Measurements from ENCODE around the gene KLRK1.
"Not testable (repeated sequence)": the region's sequence is repeated elsewhere in the genome, so short reads cannot be mapped to it uniquely, and the experiment has no call there.

Gene KLRK1

GRCh38 chr12:10388624-10389413 is 1.0 kb downstream of the KLRK1 start:
- no peak for DNase-seq (ENCODE audit: low spot score)

- DNase-seq (ENCODE audit: low spot score): not testable (repeated sequence)
Observed at GRCh38 chr12:10387498-10387897, 2.3 kb downstream of the KLRK1 start.

GRCh38 chr12:10386857-10387256 is 3.0 kb downstream of the KLRK1 start:
- DNase-seq (ENCODE audit: low spot score): no peak

GRCh38 chr12:10385166-10385613 is 4.7 kb downstream of the KLRK1 start:
- DNase-seq (ENCODE audit: low spot score): no peak

- no peak for DNase-seq (ENCODE audit: low spot score)
Observed at GRCh38 chr12:10384191-10384590, 5.7 kb downstream of the KLRK1 start.

GRCh38 chr12:10381928-10382628 is 7.8 kb downstream of the KLRK1 start:
- no peak for DNase-seq (ENCODE audit: low spot score)

- DNase-seq (ENCODE audit: low spot score): not testable (repeated sequence)
Observed at GRCh38 chr12:10378737-10379136, 11.1 kb downstream of the KLRK1 start.

GRCh38 chr12:10374624-10375018 is 15.2 kb downstream of the KLRK1 start:
- no peak for DNase-seq (ENCODE audit: low spot score)

- no peak for DNase-seq (ENCODE audit: low spot score)
Observed at GRCh38 chr12:10372559-10372958, 17.3 kb downstream of the KLRK1 start.

- DNase-seq (ENCODE audit: low spot score): not testable (repeated sequence)
Observed at GRCh38 chr12:10371893-10372535, 17.8 kb downstream of the KLRK1 start.

- DNase-seq (ENCODE audit: low spot score): no peak
Observed at GRCh38 chr12:10369557-10370415, 20.1 kb downstream of the KLRK1 start.

GRCh38 chr12:10368206-10369171 is 21.4 kb downstream of the KLRK1 start:
- DNase-seq (ENCODE audit: low spot score): no peak

- DNase-seq (ENCODE audit: low spot score): not testable (repeated sequence)
Observed at GRCh38 chr12:10367714-10368113, 22.1 kb downstream of the KLRK1 start.

GRCh38 chr12:10366875-10367274 is 23.0 kb downstream of the KLRK1 start:
- no peak for DNase-seq (ENCODE audit: low spot score)

GRCh38 chr12:10365696-10366405 is 24.0 kb downstream of the KLRK1 start:
- no peak for DNase-seq (ENCODE audit: low spot score)

GRCh38 chr12:10364815-10365622 is 24.8 kb downstream of the KLRK1 start:
- DNase-seq (ENCODE audit: low spot score): peak; percentile 70

- DNase-seq (ENCODE audit: low spot score): peak; percentile 33
Observed at GRCh38 chr12:10363914-10364814, 25.7 kb downstream of the KLRK1 start.

GRCh38 chr12:10363658-10363913 is 26.3 kb downstream of the KLRK1 start:
- no peak for DNase-seq (ENCODE audit: low spot score)

Measured in AG20443 (cell line).